ENCODE data around the gene ARNT2. TPM values are rescaled to one million over a fixed set of nuclear protein-coding genes. Genes with fewer than 3 reads are reported as not detected.

Gene ARNT2
- total RNA-seq (2014; rRNA removed; shearing (Covaris generic); ENCODE audit: low replicate concordance): not detected in 2 replicates

- H3K27me3 ChIP-seq (ENCODE audit: low read length): no peaks in the 10 kb centered on the region
- H3K27ac ChIP-seq (ENCODE audit: low read length): no peak within 1 kb of the TSS
- no peak within 1 kb of the TSS for H3K9ac ChIP-seq (ENCODE audit: low read length)
- no peaks in the 10 kb centered on the region for H3K4me1 ChIP-seq (ENCODE audit: low read length)
- no peaks in the 10 kb centered on the region for H3K36me3 ChIP-seq (ENCODE audit: insufficient read depth, low read length)
- no peaks in the 10 kb centered on the region for H4K20me1 ChIP-seq (ENCODE audit: insufficient read depth, low read depth, low read length)
- H2AFZ ChIP-seq (ENCODE audit: low read length): no peak within 1 kb of the TSS
- no peaks in the 10 kb centered on the region for H3K9me2 ChIP-seq (replicated peaks; ENCODE audit: insufficient read depth, low read length)
- no peaks in the 10 kb centered on the region for H3K79me2 ChIP-seq (ENCODE audit: low read length)
- H3K4me2 ChIP-seq (ENCODE audit: low read depth, low read length, poor library complexity, severe bottlenecking): no peak within 1 kb of the TSS
- DNase-seq: no peak
- H3K9me3 ChIP-seq (ENCODE audit: low read length): no peaks in the 10 kb centered on the region
- H3K4me3 ChIP-seq (ENCODE audit: low read length): no peak within 1 kb of the TSS
These were observed at the start of gene ARNT2 for GRCh38 chr15:80404057-80404760. TSS of gene ARNT2 (plus strand) at chr15:80404382. CDS start at chr15:80404516, 134 bp downstream.

GRCh38 chr15:80367094-80367493 is 37.1 kb upstream of the ARNT2 start:
- Histone ChIP-seq H2AFZ (ENCODE audit: low read length) (no peak overlapping the region), H3K4me1 (ENCODE audit: low read length) (no peaks in the 10 kb centered on the region), H3K4me2 (ENCODE audit: low read depth, low read length, poor library complexity, severe bottlenecking) (no peak overlapping the region), H3K27ac (ENCODE audit: low read length) (no peak overlapping the region), H3K36me3 (ENCODE audit: insufficient read depth, low read length) (peaks cover 2% of the 10 kb centered on the region; the same call in 1 of the 2 replicates), H3K27me3 (ENCODE audit: low read length) (0 out of 2 replicates have a peak, but pooled peaks cover 2% of the 10 kb centered on the region), H3K9me3 (ENCODE audit: low read length) (peaks cover 8% of the 10 kb centered on the region), H3K79me2 (ENCODE audit: low read length) (no peaks in the 10 kb centered on the region), H4K20me1 (ENCODE audit: insufficient read depth, low read depth, low read length) (no peaks in the 10 kb centered on the region), H3K4me3 (ENCODE audit: low read length) (no peak overlapping the region), H3K9ac (ENCODE audit: low read length) (no peak overlapping the region), H3K9me2 (replicated peaks; ENCODE audit: insufficient read depth, low read length) (no peaks in the 10 kb centered on the region)
- peak; percentile 83 for DNase-seq

- Histone ChIP-seq H3K4me2 (ENCODE audit: low read depth, low read length, poor library complexity, severe bottlenecking) (no peak overlapping the region), H3K36me3 (ENCODE audit: insufficient read depth, low read length) (peaks cover 2% of the 10 kb centered on the region; the same call in 1 of the 2 replicates), H3K9me2 (replicated peaks; ENCODE audit: insufficient read depth, low read length) (no peaks in the 10 kb centered on the region), H3K4me1 (ENCODE audit: low read length) (no peaks in the 10 kb centered on the region), H3K9me3 (ENCODE audit: low read length) (peaks cover 8% of the 10 kb centered on the region), H2AFZ (ENCODE audit: low read length) (no peak overlapping the region), H3K4me3 (ENCODE audit: low read length) (no peak overlapping the region), H4K20me1 (ENCODE audit: insufficient read depth, low read depth, low read length) (no peaks in the 10 kb centered on the region), H3K9ac (ENCODE audit: low read length) (no peak overlapping the region), H3K27ac (ENCODE audit: low read length) (no peak overlapping the region), H3K79me2 (ENCODE audit: low read length) (no peaks in the 10 kb centered on the region), H3K27me3 (ENCODE audit: low read length) (0 out of 2 replicates have a peak, but pooled peaks cover 2% of the 10 kb centered on the region)
- no peak for DNase-seq
These were observed 36.5 kb upstream of the ARNT2 start for GRCh38 chr15:80367661-80368060.

DNA sequence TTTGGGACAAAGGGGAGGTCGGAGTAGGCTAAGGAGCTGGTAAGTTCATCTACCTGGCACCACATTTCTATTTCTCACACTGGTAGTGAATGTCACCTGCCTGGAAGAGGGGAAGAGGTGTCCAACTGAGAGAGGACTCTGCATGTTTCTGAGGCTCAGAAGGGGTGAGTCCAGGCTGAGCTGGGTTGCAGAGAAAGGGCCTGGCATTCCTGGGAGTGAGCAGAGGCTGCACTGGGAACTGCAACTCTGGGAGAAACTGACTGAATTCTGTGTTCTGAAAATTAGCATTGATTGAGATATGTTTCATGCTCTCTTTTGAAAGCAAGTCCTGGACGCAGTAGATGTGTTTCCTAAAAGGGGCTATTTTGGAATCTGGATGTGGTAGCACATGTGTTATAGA is 32.3 kb upstream of the ARNT2 start:
- Histone ChIP-seq H3K9me3 (ENCODE audit: low read length) (peaks cover 8% of the 10 kb centered on the region), H3K4me2 (ENCODE audit: low read depth, low read length, poor library complexity, severe bottlenecking) (no peak overlapping the region), H3K79me2 (ENCODE audit: low read length) (no peaks in the 10 kb centered on the region), H3K9me2 (replicated peaks; ENCODE audit: insufficient read depth, low read length) (no peaks in the 10 kb centered on the region), H3K27me3 (ENCODE audit: low read length) (0 out of 2 replicates have a peak, but pooled peaks cover 5% of the 10 kb centered on the region), H3K9ac (ENCODE audit: low read length) (no peak overlapping the region), H4K20me1 (ENCODE audit: insufficient read depth, low read depth, low read length) (no peaks in the 10 kb centered on the region), H3K4me3 (ENCODE audit: low read length) (no peak overlapping the region), H3K36me3 (ENCODE audit: insufficient read depth, low read length) (peaks cover 2% of the 10 kb centered on the region; the same call in 1 of the 2 replicates), H3K4me1 (ENCODE audit: low read length) (no peaks in the 10 kb centered on the region), H2AFZ (ENCODE audit: low read length) (no peak overlapping the region), H3K27ac (ENCODE audit: low read length) (no peak overlapping the region)
- DNase-seq: no peak

DNA sequence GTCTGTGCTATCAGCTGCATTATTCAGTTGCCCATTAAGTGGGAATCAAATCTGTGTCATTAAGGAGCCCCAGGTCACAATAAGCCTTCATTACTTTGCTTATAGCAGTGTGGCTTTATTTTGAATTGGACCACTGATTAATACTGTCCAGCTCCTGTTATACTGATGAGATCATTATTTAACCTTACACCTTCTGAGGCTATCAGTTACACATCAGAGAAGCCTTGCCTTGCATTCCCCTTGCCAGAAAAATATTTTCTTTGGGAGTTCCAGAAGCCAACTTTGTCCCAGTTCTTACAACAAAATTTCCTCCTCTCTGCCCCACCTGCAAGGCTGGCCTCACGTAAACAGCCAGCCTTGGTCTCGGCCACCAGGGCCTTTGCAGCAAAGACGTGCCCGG is 29.7 kb upstream of the ARNT2 start:
- Histone ChIP-seq H3K9me2 (replicated peaks; ENCODE audit: insufficient read depth, low read length) (no peaks in the 10 kb centered on the region), H3K9me3 (ENCODE audit: low read length) (no peaks in the 10 kb centered on the region), H3K79me2 (ENCODE audit: low read length) (no peaks in the 10 kb centered on the region), H3K4me3 (ENCODE audit: low read length) (no peak overlapping the region), H3K36me3 (ENCODE audit: insufficient read depth, low read length) (no peaks in the 10 kb centered on the region), H3K4me1 (ENCODE audit: low read length) (no peaks in the 10 kb centered on the region), H3K27ac (ENCODE audit: low read length) (no peak overlapping the region), H4K20me1 (ENCODE audit: insufficient read depth, low read depth, low read length) (no peaks in the 10 kb centered on the region), H3K27me3 (ENCODE audit: low read length) (0 out of 2 replicates have a peak, but pooled peaks cover 2% of the 10 kb centered on the region), H3K4me2 (ENCODE audit: low read depth, low read length, poor library complexity, severe bottlenecking) (no peak overlapping the region), H2AFZ (ENCODE audit: low read length) (no peak overlapping the region), H3K9ac (ENCODE audit: low read length) (no peak overlapping the region)
- DNase-seq: no peak

DNA sequence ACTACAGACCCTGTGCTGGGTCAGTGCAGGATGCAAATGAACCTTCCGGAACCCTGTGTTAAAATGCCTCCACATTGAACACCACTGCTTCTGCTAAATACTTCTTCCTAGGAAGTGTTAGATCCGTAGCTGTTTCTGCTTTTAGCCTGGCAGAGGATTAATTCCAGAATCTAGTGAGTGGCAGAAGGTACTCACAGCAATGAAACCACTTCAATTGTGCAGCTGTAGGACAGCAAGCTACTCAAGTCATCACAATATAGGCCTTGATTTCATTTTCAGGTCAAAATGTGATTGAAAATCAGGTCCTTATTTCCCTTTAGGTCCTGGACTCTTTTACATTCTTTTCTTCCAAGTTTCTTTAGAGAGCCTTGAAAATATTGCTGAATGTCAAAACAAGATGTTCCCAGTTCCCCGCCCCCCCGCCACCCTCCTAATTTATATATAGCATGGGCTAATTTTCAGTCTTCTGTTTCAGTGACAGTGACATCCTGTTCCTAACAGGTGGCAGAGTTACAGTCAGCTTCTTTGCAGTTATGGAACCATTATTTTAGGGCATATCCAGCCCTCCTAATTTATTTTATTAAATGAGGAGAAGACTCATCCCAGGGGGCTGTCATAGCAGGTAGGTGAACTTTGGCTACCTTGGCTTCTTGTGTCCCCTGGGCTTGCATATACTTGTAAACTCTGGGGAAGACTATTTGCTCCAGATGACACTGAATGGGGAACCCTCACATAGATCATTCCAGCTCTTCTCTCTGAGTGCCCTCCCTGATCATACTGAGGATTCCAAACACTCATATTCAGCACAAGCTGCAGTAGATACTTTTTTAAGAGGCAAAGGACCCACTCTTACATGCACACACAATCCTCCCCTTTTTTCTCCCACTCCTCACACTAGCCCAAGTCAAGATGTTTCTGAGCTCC is 28.0 kb upstream of the ARNT2 start:
- H4K20me1 ChIP-seq (ENCODE audit: insufficient read depth, low read depth, low read length): no peaks in the 10 kb centered on the region
- H3K9me3 ChIP-seq (ENCODE audit: low read length): no peaks in the 10 kb centered on the region
- no peak overlapping the region for H3K4me2 ChIP-seq (ENCODE audit: low read depth, low read length, poor library complexity, severe bottlenecking)
- H3K36me3 ChIP-seq (ENCODE audit: insufficient read depth, low read length): no peaks in the 10 kb centered on the region
- no peak overlapping the region for H3K4me3 ChIP-seq (ENCODE audit: low read length)
- H3K9ac ChIP-seq (ENCODE audit: low read length): no peak overlapping the region
- no peak overlapping the region for H2AFZ ChIP-seq (ENCODE audit: low read length)
- no peaks in the 10 kb centered on the region for H3K4me1 ChIP-seq (ENCODE audit: low read length)
- DNase-seq: no peak
- H3K79me2 ChIP-seq (ENCODE audit: low read length): no peaks in the 10 kb centered on the region
- no peak overlapping the region for H3K27ac ChIP-seq (ENCODE audit: low read length)
- 0 out of 2 replicates have a peak, but pooled peaks cover 2% of the 10 kb centered on the region for H3K27me3 ChIP-seq (ENCODE audit: low read length)
- no peaks in the 10 kb centered on the region for H3K9me2 ChIP-seq (replicated peaks; ENCODE audit: insufficient read depth, low read length)

DNA sequence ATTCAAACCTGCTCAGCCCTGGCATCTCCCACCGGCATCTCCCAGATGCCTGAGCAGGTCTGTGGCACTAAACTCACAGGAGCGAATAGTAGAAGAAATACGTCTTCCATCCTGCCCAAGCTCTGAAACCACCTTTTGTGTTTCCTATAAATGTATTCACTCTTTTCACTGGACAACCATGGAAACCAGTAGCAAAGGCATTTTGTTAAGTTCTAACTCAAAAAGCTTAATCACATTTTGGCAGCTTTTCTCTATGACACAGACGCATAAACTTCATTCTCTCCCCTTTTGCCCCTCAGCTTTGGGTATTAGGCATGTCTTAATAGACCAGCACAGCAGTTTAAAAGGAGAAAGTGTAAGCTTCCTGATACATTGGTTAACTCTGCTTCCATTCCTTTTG is 24.5 kb upstream of the ARNT2 start:
- DNase-seq: no peak
- Histone ChIP-seq H3K4me2 (ENCODE audit: low read depth, low read length, poor library complexity, severe bottlenecking) (no peak overlapping the region), H3K4me3 (ENCODE audit: low read length) (no peak overlapping the region)

GRCh38 chr15:80380154-80380553 is 24.0 kb upstream of the ARNT2 start:
- Histone ChIP-seq H3K4me1 (ENCODE audit: low read length) (no peaks in the 10 kb centered on the region), H3K4me3 (ENCODE audit: low read length) (no peak overlapping the region), H3K79me2 (ENCODE audit: low read length) (no peaks in the 10 kb centered on the region), H2AFZ (ENCODE audit: low read length) (no peak overlapping the region), H4K20me1 (ENCODE audit: insufficient read depth, low read depth, low read length) (no peaks in the 10 kb centered on the region), H3K27me3 (ENCODE audit: low read length) (no peaks in the 10 kb centered on the region), H3K36me3 (ENCODE audit: insufficient read depth, low read length) (no peaks in the 10 kb centered on the region), H3K4me2 (ENCODE audit: low read depth, low read length, poor library complexity, severe bottlenecking) (no peak overlapping the region), H3K9me2 (replicated peaks; ENCODE audit: insufficient read depth, low read length) (no peaks in the 10 kb centered on the region), H3K27ac (ENCODE audit: low read length) (no peak overlapping the region), H3K9me3 (ENCODE audit: low read length) (no peaks in the 10 kb centered on the region), H3K9ac (ENCODE audit: low read length) (no peak overlapping the region)
- DNase-seq: no peak

More for the DNA sequence above, 24.5 kb upstream of the ARNT2 start:
- H2AFZ ChIP-seq (ENCODE audit: low read length): no peak overlapping the region
- H4K20me1 ChIP-seq (ENCODE audit: insufficient read depth, low read depth, low read length): no peaks in the 10 kb centered on the region
- no peaks in the 10 kb centered on the region for H3K79me2 ChIP-seq (ENCODE audit: low read length)
- no peaks in the 10 kb centered on the region for H3K4me1 ChIP-seq (ENCODE audit: low read length)
- H3K27ac ChIP-seq (ENCODE audit: low read length): no peak overlapping the region
- H3K36me3 ChIP-seq (ENCODE audit: insufficient read depth, low read length): no peaks in the 10 kb centered on the region
- no peaks in the 10 kb centered on the region for H3K27me3 ChIP-seq (ENCODE audit: low read length)
- H3K9ac ChIP-seq (ENCODE audit: low read length): no peak overlapping the region
- H3K9me3 ChIP-seq (ENCODE audit: low read length): no peaks in the 10 kb centered on the region
- no peaks in the 10 kb centered on the region for H3K9me2 ChIP-seq (replicated peaks; ENCODE audit: insufficient read depth, low read length)

All from Karpas-422 (cell line).